ENCODE results near the gene KRTAP4-4.
"Not testable (repeated sequence)": the region's sequence is repeated elsewhere in the genome, so short reads cannot be mapped to it uniquely, and the experiment has no call there.

KRTAP4-4 gene

DNA sequence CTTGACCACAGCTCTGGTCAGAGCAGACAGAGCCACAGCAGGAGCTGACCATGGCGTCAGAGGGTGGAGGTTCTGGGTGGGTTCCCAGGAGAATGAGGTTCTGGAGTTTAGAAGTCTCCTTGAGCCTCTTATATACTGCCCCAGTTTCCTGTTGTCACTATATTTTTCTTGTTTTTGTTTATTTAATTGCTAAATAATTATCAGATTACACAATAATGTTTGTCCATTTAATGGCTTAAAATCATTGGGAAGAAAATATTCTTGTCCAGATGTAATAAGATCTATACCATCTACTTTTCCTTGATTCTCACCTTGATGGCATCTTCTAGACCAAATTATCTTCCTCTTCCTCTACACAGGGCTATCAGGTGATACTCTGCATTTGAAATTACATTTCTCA, 7.6 kb upstream of the KRTAP4-4 start, which contains the start of gene KRTAP4-3:
KRTAP4-3 (minus strand) TSS at position 101 of the 400 bp plus-strand sequence; CDS start at position 52, 49 bp downstream.
- H3K4me3 Mint-ChIP-seq: no peak within 1 kb of the TSS
- H3K27me3 Mint-ChIP-seq (ENCODE audit: low read depth): peaks cover 3% of the 10 kb centered on the region
- no peaks in the 10 kb centered on the region for H3K4me1 Mint-ChIP-seq (ENCODE audit: low read depth)
- H3K27ac Mint-ChIP-seq: no peak within 1 kb of the TSS
- no peaks in the 10 kb centered on the region for H3K36me3 Mint-ChIP-seq (ENCODE audit: low read depth)
- H3K9me3 Mint-ChIP-seq: no peaks in the 10 kb centered on the region
- no peak for DNase-seq (ENCODE audit: low spot score)

- H3K4me1 Mint-ChIP-seq (ENCODE audit: low read depth): no peaks in the 10 kb centered on the region
- no peaks in the 10 kb centered on the region for H3K9me3 Mint-ChIP-seq
- no peaks in the 10 kb centered on the region for H3K36me3 Mint-ChIP-seq (ENCODE audit: low read depth)
- no peak overlapping the region for H3K27ac Mint-ChIP-seq
- no peak for DNase-seq (ENCODE audit: low spot score)
- H3K4me3 Mint-ChIP-seq: no peak overlapping the region
- peaks cover 3% of the 10 kb centered on the region for H3K27me3 Mint-ChIP-seq (ENCODE audit: low read depth)
Measured at GRCh38 chr17:41167561-41167960, 7.0 kb upstream of the KRTAP4-4 start.

DNA sequence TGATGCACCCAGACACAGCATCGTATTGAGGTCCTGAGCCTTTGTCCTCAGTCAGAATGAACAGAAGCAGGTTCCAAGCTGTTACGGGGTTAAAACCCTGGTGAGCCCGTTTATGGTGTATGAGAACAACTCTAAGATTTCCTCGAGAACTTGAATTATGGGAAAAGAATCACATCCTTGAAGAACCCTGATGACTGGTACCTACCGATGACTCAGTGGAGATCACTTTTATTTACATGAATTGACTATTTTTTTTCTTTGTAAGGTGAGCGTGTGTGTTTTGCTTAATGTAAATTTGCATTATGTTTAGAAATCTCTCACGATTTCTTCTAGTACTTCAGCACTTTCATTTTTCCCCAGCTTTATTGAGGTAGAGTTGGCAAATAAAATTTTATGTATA, 3.3 kb upstream of the KRTAP4-4 start:
- Mint-ChIP-seq H3K36me3 (ENCODE audit: low read depth) (no peaks in the 10 kb centered on the region), H3K9me3 (no peaks in the 10 kb centered on the region), H3K27ac (no peak overlapping the region), H3K4me1 (ENCODE audit: low read depth) (no peaks in the 10 kb centered on the region), H3K4me3 (no peak overlapping the region), H3K27me3 (ENCODE audit: low read depth) (no peaks in the 10 kb centered on the region)
- DNase-seq (ENCODE audit: low spot score): no peak

DNA sequence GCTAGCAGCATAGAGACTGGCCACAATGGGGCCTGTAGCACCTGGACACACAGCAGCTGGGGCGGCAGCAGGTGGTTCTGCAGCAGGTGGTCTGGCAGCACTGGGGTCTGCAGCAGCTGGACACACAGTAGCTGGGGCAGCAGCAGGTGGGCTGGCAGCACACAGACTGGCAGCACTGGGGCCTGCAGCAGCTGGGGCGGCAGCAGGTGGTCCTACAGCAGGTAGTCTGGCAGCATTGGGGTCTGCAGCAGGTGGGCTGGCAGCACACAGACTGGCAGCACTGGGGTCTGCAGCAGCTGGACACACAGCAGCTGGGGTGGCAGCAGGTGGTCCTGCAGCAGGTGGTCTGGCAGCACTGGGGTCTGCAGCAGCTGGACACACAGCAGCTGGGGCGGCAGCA, 358 bp downstream of the KRTAP4-4 start:
- H3K36me3 Mint-ChIP-seq (ENCODE audit: low read depth); H3K9me3 Mint-ChIP-seq; H3K4me1 Mint-ChIP-seq (ENCODE audit: low read depth); H3K27ac Mint-ChIP-seq; H3K4me3 Mint-ChIP-seq; H3K27me3 Mint-ChIP-seq (ENCODE audit: low read depth); DNase-seq (ENCODE audit: low spot score): not testable (repeated sequence)

GRCh38 chr17:41153856-41154255, 6.7 kb downstream of the KRTAP4-4 start:
- Mint-ChIP-seq H3K27me3 (ENCODE audit: low read depth) (peaks cover 8% of the 10 kb centered on the region), H3K4me3 (no peak overlapping the region), H3K36me3 (ENCODE audit: low read depth) (no peaks in the 10 kb centered on the region), H3K4me1 (ENCODE audit: low read depth) (no peaks in the 10 kb centered on the region), H3K27ac (no peak overlapping the region), H3K9me3 (no peaks in the 10 kb centered on the region)
- no peak for DNase-seq (ENCODE audit: low spot score)

GRCh38 chr17:41151525-41151924, 9.0 kb downstream of the KRTAP4-4 start:
- Mint-ChIP-seq H3K9me3 (no peaks in the 10 kb centered on the region), H3K27me3 (ENCODE audit: low read depth) (peaks cover 9% of the 10 kb centered on the region), H3K4me1 (ENCODE audit: low read depth) (no peaks in the 10 kb centered on the region), H3K36me3 (ENCODE audit: low read depth) (no peaks in the 10 kb centered on the region), H3K27ac (no peak overlapping the region), H3K4me3 (no peak overlapping the region)
- no peak for DNase-seq (ENCODE audit: low spot score)

- Mint-ChIP-seq H3K9me3 (no peaks in the 10 kb centered on the region), H3K27ac (no peak overlapping the region), H3K4me3 (no peak overlapping the region), H3K27me3 (ENCODE audit: low read depth) (peaks cover 10% of the 10 kb centered on the region), H3K4me1 (ENCODE audit: low read depth) (no peaks in the 10 kb centered on the region), H3K36me3 (ENCODE audit: low read depth) (no peaks in the 10 kb centered on the region)
- DNase-seq (ENCODE audit: low spot score): no peak
Measured at GRCh38 chr17:41150026-41150425, 10.5 kb downstream of the KRTAP4-4 start.

DNA sequence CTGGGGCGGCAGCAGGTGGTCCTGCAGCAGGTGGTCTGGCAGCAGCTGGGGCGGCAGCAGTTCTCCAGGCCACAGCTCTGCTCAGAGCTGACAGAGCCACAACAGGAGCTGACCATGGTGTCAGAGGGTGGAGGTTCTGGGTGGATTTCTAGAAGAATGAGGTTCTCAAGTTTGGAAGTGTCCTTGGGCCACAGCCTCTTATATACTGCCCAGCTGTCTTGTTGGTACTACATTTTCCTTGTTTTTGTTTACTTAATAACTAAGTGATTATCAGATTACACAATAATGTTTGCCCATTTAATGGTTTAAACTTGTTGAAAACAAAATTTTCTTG, 10.9 kb downstream of the KRTAP4-4 start, which contains the start of gene KRTAP4-5:
KRTAP4-5 (minus strand) TSS at position 174 of the 334 bp plus-strand sequence; CDS start at position 116, 58 bp downstream.
- no peak within 1 kb of the TSS for H3K4me3 Mint-ChIP-seq
- no peak within 1 kb of the TSS for H3K27ac Mint-ChIP-seq
- no peak for DNase-seq (ENCODE audit: low spot score)
- no peaks in the 10 kb centered on the region for H3K4me1 Mint-ChIP-seq (ENCODE audit: low read depth)
- no peaks in the 10 kb centered on the region for H3K9me3 Mint-ChIP-seq
- peaks cover 11% of the 10 kb centered on the region for H3K27me3 Mint-ChIP-seq (ENCODE audit: low read depth)
- H3K36me3 Mint-ChIP-seq (ENCODE audit: low read depth): no peaks in the 10 kb centered on the region

DNA sequence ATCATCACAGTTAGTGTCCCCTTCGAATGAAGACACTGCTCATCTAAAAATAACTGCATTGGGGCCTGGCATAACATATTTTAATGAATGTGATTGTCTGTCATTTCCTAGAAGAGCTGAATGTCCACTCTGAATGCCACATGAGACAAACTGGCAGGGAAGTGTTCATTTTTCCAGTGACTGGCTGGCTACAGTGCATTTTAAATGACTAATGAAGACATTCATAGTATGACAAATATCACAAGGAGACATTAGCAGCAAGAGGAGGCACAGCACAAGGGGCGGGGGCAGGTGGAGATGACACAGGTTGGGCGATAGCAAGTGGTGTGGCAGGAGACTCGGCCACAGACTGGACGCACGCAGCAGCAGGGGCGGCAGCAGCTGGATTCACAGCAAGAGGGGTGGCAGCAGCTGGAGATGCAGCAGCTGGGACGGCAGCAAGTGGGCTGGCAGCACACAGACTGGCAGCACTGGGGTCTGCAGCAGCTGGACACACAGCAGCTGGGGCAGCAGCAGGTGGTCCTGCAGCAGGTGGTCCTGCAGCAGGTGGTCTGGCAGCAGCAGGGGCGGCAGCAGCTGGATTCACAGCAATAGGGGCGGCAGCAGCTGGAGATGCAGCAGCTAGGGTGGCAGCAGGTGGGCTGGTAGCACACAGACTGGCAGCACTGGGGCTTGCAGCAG, 11.4 kb downstream of the KRTAP4-4 start:
- H3K4me1 Mint-ChIP-seq (ENCODE audit: low read depth); H3K36me3 Mint-ChIP-seq (ENCODE audit: low read depth); DNase-seq (ENCODE audit: low spot score); H3K27ac Mint-ChIP-seq; H3K9me3 Mint-ChIP-seq; H3K4me3 Mint-ChIP-seq: not testable (repeated sequence)
- H3K27me3 Mint-ChIP-seq (ENCODE audit: low read depth): peaks cover 11% of the 10 kb centered on the region

- no peak for DNase-seq (ENCODE audit: low spot score)
- H3K4me3 Mint-ChIP-seq: no peak overlapping the region
- H3K27ac Mint-ChIP-seq: no peak overlapping the region
Measured at GRCh38 chr17:41147531-41148204, 12.9 kb downstream of the KRTAP4-4 start.

DNA sequence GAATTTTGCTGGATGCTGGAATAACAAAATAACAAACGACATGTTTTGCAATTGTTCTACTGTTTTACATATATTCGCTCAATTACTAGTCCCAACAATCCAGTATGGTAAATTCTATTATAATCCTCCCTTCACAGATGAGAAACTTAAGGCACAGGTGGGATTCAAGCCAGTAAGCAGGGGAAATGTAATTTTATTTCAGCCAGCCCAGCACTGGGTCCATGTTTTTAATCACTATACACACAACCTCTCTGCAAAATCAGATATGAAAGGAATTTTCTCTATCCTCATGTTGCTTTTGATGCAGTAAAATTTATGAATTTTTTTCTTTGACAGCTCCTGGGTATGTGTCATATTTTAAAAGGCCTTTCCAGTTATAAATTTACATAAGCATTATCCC, 15.3 kb downstream of the KRTAP4-4 start:
- no peak for DNase-seq (ENCODE audit: low spot score)
- no peak overlapping the region for H3K27ac Mint-ChIP-seq
- H3K9me3 Mint-ChIP-seq: peaks cover 26% of the 10 kb centered on the region
- H3K4me1 Mint-ChIP-seq (ENCODE audit: low read depth): no peaks in the 10 kb centered on the region
- no peak overlapping the region for H3K4me3 Mint-ChIP-seq
- H3K27me3 Mint-ChIP-seq (ENCODE audit: low read depth): peaks cover 4% of the 10 kb centered on the region
- no peaks in the 10 kb centered on the region for H3K36me3 Mint-ChIP-seq (ENCODE audit: low read depth)

More at GRCh38 chr17:41147531-41148204, 12.9 kb downstream of the KRTAP4-4 start:
- Mint-ChIP-seq H3K9me3 (peaks cover 12% of the 10 kb centered on the region), H3K4me1 (ENCODE audit: low read depth) (no peaks in the 10 kb centered on the region), H3K27me3 (ENCODE audit: low read depth) (peaks cover 4% of the 10 kb centered on the region), H3K36me3 (ENCODE audit: low read depth) (no peaks in the 10 kb centered on the region)

DNA sequence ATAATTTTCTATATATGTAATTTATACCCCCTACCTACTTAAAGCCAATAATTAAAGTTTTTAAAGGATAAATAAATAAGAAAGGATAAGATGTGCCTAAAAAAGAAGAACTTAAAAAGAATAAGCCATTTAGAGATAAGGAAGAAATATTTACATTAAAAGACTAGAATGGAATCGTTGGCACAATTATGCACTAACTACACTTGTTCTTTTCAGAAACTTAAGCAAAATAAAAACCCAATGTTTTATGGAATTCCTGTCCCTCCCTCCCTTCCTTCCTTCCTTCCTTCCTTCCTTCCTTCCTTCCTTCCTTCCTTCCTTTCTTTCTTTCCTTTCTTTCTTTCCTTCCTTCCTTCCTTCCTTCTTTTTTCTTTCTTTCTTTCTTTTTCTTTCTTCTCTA, 15.7 kb downstream of the KRTAP4-4 start:
- Mint-ChIP-seq H3K27me3 (ENCODE audit: low read depth) (peaks cover 4% of the 10 kb centered on the region), H3K27ac (no peak overlapping the region), H3K9me3 (peaks cover 26% of the 10 kb centered on the region), H3K4me1 (ENCODE audit: low read depth) (no peaks in the 10 kb centered on the region), H3K36me3 (ENCODE audit: low read depth) (no peaks in the 10 kb centered on the region), H3K4me3 (no peak overlapping the region)
- DNase-seq (ENCODE audit: low spot score): no peak

GRCh38 chr17:41141361-41141760, 19.2 kb downstream of the KRTAP4-4 start:
- Mint-ChIP-seq H3K4me3 (no peak overlapping the region), H3K27me3 (ENCODE audit: low read depth) (peaks cover 2% of the 10 kb centered on the region), H3K4me1 (ENCODE audit: low read depth) (no peaks in the 10 kb centered on the region), H3K9me3 (peaks cover 35% of the 10 kb centered on the region), H3K27ac (no peak overlapping the region), H3K36me3 (ENCODE audit: low read depth) (no peaks in the 10 kb centered on the region)
- DNase-seq (ENCODE audit: low spot score): no peak

DNA sequence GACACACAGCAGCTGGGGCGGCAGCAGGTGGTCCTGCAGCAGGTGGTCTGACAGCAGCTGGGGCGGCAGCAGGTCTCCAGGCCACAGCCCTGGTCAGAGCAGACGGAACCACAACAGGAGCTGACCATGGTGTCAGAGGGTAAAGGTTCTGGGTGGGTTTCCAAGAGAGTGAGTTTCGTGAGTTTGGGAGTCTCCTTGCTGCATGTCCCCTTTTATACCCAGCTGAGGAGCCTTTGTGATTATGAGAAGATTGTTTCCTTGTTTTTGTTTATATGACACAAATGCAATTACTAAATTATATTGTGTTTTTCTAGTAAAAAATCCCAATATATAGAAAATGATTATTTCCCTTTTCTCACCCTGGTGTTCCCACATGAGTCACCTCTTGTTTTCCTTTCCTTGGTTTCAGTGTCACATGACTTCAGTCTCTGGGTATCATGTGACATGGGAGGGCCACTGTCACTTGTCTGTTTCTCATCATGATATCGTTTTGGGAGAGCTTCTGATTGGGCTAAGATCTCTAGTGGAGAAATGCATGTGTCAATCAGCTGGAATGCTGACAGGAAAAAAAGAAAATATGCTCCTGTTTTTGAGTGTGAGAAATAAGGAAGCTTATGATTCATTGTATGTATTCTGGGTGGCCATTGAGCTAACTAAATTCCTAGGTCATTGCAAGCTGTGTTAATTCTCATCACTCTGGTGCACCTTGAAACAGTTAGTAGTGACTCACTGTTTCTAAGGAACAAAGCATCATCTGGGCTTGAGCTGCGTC, 20.0 kb downstream of the KRTAP4-4 start, which contains the start of gene KRTAP4-6:
KRTAP4-6 (minus strand) TSS at position 185 of the 772 bp plus-strand sequence; CDS start at position 128, 57 bp downstream.
- no peak within 1 kb of the TSS for H3K4me3 Mint-ChIP-seq
- H3K27me3 Mint-ChIP-seq (ENCODE audit: low read depth): peaks cover 2% of the 10 kb centered on the region
- no peak for DNase-seq (ENCODE audit: low spot score)
- no peak within 1 kb of the TSS for H3K27ac Mint-ChIP-seq
- no peaks in the 10 kb centered on the region for H3K36me3 Mint-ChIP-seq (ENCODE audit: low read depth)
- H3K9me3 Mint-ChIP-seq: peaks cover 35% of the 10 kb centered on the region
- no peaks in the 10 kb centered on the region for H3K4me1 Mint-ChIP-seq (ENCODE audit: low read depth)
